MM.1S (cell line): ENCODE measurements around the gene RND3.

Experiments used
- DNase-seq: peaks from one replicate; pipeline ENCODE4 v3.0.0-alpha.2; 2015
- H2AFZ ChIP-seq: fragments of 300-600 bp; sonication (generic); 2 replicates; pipeline ENCODE4 v1.6.0; 2016; ENCODE audit warnings: antibody characterized with exemption, low read length
- H3F3A ChIP-seq: fragments of 300-600 bp; sonication (generic); 2 replicates; pipeline ENCODE4 v1.6.1; 2016; ENCODE audit warnings: mild to moderate bottlenecking, antibody characterized with exemption, low read length, moderate library complexity, mixed read lengths; ENCODE audit not compliant: insufficient read depth
- H3K27ac ChIP-seq: fragments of 300-600 bp; sonication (generic); 2 replicates; pipeline ENCODE4 v1.5.1; 2016; ENCODE audit warnings: mild to moderate bottlenecking, low read length
- H3K27me3 ChIP-seq: fragments of 300-600 bp; sonication (generic); replicated peaks from 2 replicates; pipeline ENCODE4 v1.6.0; 2016; ENCODE audit warnings: low read length; ENCODE audit not compliant: insufficient read depth
- H3K36me3 ChIP-seq: fragments of 300-600 bp; sonication (generic); replicated peaks from 2 replicates; pipeline ENCODE4 v1.6.1; 2016; ENCODE audit warnings: mild to moderate bottlenecking, low read length, mixed read lengths; ENCODE audit not compliant: insufficient read depth
- H3K4me1 ChIP-seq: fragments of 300-600 bp; sonication (generic); 2 replicates; pipeline ENCODE4 v1.6.1; 2016; ENCODE audit warnings: low read length, mixed read lengths
- H3K4me2 ChIP-seq: fragments of 300-600 bp; sonication (generic); 2 replicates; pipeline ENCODE4 v1.6.0; 2016; ENCODE audit warnings: low read depth, low read length
- H3K4me3 ChIP-seq: fragments of 300-600 bp; sonication (generic); 2 replicates; pipeline ENCODE4 v1.5.1; 2016; ENCODE audit warnings: low read length, mixed read lengths
- H3K79me2 ChIP-seq: fragments of 300-600 bp; sonication (generic); 2 replicates; pipeline ENCODE4 v1.6.1; 2016; ENCODE audit warnings: mixed run types, low read length, mixed read lengths
- H3K9ac ChIP-seq: fragments of 300-600 bp; sonication (generic); 2 replicates; pipeline ENCODE4 v1.6.1; 2016; ENCODE audit warnings: low read length, mixed read lengths
- H3K9me2 ChIP-seq: fragments of 300-600 bp; sonication (generic); replicated peaks from 2 replicates; pipeline ENCODE4 v1.6.1; 2016; ENCODE audit warnings: mild to moderate bottlenecking, low read length, mixed read lengths; ENCODE audit not compliant: insufficient read depth
- H3K9me3 ChIP-seq: fragments of 300-600 bp; sonication (generic); replicated peaks from 2 replicates; pipeline ENCODE4 v1.6.1; 2016; ENCODE audit warnings: mild to moderate bottlenecking, low read length, mixed read lengths; ENCODE audit not compliant: insufficient read depth
- H4K20me1 ChIP-seq: fragments of 300-600 bp; sonication (generic); 2 replicates; pipeline ENCODE4 v1.6.1; 2016; ENCODE audit warnings: mild to moderate bottlenecking, low read length, moderate library complexity, mixed read lengths; ENCODE audit not compliant: insufficient read depth
- EZH2 ChIP-seq: fragments of 300-600 bp; sonication (generic); optimal IDR thresholded peaks from 2 replicates; pipeline ENCODE3; 2017; ENCODE audit warnings: low read depth, mild to moderate bottlenecking, antibody characterized with exemption, low read length, mixed read lengths
- EZH2phosphoT487 ChIP-seq: fragments of 300-600 bp; sonication (generic); IDR thresholded peaks from 2 replicates; pipeline ENCODE4 v1.6.1; 2018; ENCODE audit warnings: antibody characterized with exemption, low read length
- TF ChIP-seq, protein P1 (sequence below): fragments of 300-600 bp; sonication (generic); IDR thresholded peaks from 2 replicates; pipeline ENCODE4 v1.5.1; 2016; ENCODE audit warnings: antibody characterized with exemption, low read length, mixed read lengths

RND3 gene

DNA sequence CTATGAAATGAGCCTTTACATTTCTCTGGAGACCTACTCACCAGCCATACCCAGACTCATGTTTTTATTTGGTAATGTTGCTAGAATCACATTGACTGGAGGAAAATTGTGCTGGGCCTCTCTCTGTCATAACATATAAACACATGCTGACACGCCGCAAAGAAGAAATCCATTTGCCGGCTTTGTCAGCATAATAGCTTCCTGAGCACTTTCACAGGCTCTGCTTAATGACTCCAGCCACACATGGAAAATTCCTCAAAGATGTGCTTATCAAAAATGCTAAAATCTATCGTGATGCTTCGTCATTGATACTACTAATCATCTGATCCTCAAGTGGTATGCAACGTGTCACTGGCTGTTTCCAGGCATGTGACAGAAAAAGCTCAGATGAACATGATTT is 63.1 kb downstream of the RND3 start:
- Histone ChIP-seq H3K9ac (no peak overlapping the region), H3K9me3 (no peaks in the 10 kb centered on the region), H3K4me1 (peaks cover 11% of the 10 kb centered on the region; the same call in 1 of the 2 replicates), H3K27me3 (no peaks in the 10 kb centered on the region), H3F3A (no peaks in the 10 kb centered on the region), H2AFZ (no peak overlapping the region), H4K20me1 (no peaks in the 10 kb centered on the region), H3K79me2 (no peaks in the 10 kb centered on the region), H3K4me2 (no peak overlapping the region), H3K36me3 (no peaks in the 10 kb centered on the region), H3K4me3 (no peak overlapping the region), H3K9me2 (no peaks in the 10 kb centered on the region), H3K27ac (no peak overlapping the region)
- TF ChIP-seq EZH2phosphoT487 (no peak), EZH2 (no peak)
- TF ChIP-seq, protein P1, sequence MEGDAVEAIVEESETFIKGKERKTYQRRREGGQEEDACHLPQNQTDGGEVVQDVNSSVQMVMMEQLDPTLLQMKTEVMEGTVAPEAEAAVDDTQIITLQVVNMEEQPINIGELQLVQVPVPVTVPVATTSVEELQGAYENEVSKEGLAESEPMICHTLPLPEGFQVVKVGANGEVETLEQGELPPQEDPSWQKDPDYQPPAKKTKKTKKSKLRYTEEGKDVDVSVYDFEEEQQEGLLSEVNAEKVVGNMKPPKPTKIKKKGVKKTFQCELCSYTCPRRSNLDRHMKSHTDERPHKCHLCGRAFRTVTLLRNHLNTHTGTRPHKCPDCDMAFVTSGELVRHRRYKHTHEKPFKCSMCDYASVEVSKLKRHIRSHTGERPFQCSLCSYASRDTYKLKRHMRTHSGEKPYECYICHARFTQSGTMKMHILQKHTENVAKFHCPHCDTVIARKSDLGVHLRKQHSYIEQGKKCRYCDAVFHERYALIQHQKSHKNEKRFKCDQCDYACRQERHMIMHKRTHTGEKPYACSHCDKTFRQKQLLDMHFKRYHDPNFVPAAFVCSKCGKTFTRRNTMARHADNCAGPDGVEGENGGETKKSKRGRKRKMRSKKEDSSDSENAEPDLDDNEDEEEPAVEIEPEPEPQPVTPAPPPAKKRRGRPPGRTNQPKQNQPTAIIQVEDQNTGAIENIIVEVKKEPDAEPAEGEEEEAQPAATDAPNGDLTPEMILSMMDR: no peak
- DNase-seq: no peak

DNA sequence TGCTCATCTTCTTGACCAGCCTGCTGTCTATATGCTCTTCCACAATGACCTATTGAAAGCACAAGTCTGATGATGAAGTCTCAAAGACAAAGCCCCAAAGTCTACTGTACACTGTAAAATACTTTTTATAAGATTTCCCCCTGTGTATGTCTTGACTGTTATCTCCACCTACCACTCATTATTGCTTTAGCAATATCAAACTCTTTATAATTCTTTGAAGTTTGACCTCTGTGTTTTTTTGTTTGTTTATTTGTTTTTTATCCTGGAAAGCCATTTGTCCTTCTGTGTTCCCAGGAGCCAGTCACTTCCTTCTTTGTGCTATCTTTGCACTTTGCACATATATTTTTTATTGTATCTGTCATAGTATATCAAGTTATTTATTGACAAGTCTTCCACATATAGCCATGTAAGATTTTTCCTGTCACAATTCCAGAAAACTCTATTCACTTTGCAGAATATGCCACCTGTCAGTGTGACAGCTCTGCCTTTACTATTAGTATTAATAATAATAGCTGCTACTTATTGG is 66.3 kb downstream of the RND3 start:
- no peaks in the 10 kb centered on the region for H4K20me1 ChIP-seq
- H3K4me3 ChIP-seq: no peak overlapping the region
- no peaks in the 10 kb centered on the region for H3K27me3 ChIP-seq
- H3K36me3 ChIP-seq: no peaks in the 10 kb centered on the region
- peaks cover 5% of the 10 kb centered on the region; the same call in 1 of the 2 replicates for H3K4me1 ChIP-seq
- H3K27ac ChIP-seq: no peak overlapping the region
- no peak overlapping the region for H3K4me2 ChIP-seq
- no peaks in the 10 kb centered on the region for H3K79me2 ChIP-seq
- H3K9me2 ChIP-seq: no peaks in the 10 kb centered on the region
- H3K9ac ChIP-seq: no peak overlapping the region
- no peak for DNase-seq
- TF ChIP-seq EZH2phosphoT487: no peak
- H2AFZ ChIP-seq: no peak overlapping the region
- no peaks in the 10 kb centered on the region for H3F3A ChIP-seq
- H3K9me3 ChIP-seq: no peaks in the 10 kb centered on the region

DNA sequence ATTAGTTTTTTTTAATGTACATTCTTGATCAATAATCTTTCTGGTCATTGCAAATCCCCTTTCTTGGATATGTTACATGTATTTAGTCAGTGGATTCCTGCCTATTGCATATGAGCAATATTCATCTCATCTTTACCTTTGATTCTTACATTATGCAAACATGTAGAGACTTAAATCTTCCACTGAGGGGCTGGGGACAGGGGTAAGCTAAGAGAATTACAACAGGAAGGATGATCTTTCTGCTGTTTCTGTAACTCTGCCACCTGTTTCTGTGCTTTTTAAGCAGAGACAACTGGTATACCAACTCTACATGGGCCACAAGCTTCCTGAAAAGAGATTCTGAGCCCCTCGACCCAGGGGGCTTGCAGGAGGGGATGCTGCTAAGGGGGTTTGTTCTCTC is 68.6 kb downstream of the RND3 start:
- TF ChIP-seq EZH2: no peak
- TF ChIP-seq, protein P1: no peak
- no peak for TF ChIP-seq EZH2phosphoT487
- no peaks in the 10 kb centered on the region for H3K9me3 ChIP-seq
- H3K27ac ChIP-seq: no peak overlapping the region
- DNase-seq: no peak
- H2AFZ ChIP-seq: no peak overlapping the region
- no peaks in the 10 kb centered on the region; the same call in 1 of the 2 replicates for H3K9me2 ChIP-seq
- H3K9ac ChIP-seq: no peak overlapping the region
- H4K20me1 ChIP-seq: no peaks in the 10 kb centered on the region
- no peak overlapping the region for H3K4me3 ChIP-seq
- H3K4me1 ChIP-seq: 0 out of 2 replicates have a peak, but pooled peaks cover 3% of the 10 kb centered on the region
- H3F3A ChIP-seq: no peaks in the 10 kb centered on the region
- no peaks in the 10 kb centered on the region for H3K79me2 ChIP-seq
- H3K27me3 ChIP-seq: no peaks in the 10 kb centered on the region
- no peaks in the 10 kb centered on the region for H3K36me3 ChIP-seq
- no peak overlapping the region for H3K4me2 ChIP-seq
